ENCODE measurements around the gene PTPRU. TPM values are rescaled to one million over a fixed set of nuclear protein-coding genes. Genes with fewer than 3 reads are reported as not detected.
A peak's percentile ranks its signal among the peaks of the same experiment; 100 is the strongest.
"Not testable (repeated sequence)": the region's sequence is repeated elsewhere in the genome, so short reads cannot be mapped to it uniquely, and the experiment has no call there.

Gene PTPRU
- total RNA-seq, 2 donors from 2014 or later = 28.7 to 47.8 TPM

GRCh38 chr1:29230204-29230552 lies 6.1 kb upstream of the PTPRU start:
- TF ChIP-seq CTCF (IDR thresholded peaks at IDR 0.05) = no peak

GRCh38 chr1:29230553-29231378 lies 5.6 kb upstream of the PTPRU start, which contains the start of gene MECR:
MECR (minus strand) TSS chr1:29230934; CDS start chr1:29230906, 28 bp downstream.
- Histone ChIP-seq H3K4me1 (ENCODE audit: control insufficient read depth in 1 of 2, low read depth in 2 of 2) (peaks cover 7 to 19% of the 10 kb centered on the region in 2 donors), H3K36me3 (no peaks in the 10 kb centered on the region), H3K27ac (peak within 1 kb of the TSS; percentile 48 to 53), H3K4me3 (peak within 1 kb of the TSS; percentile 78), H3K9me3 (no peaks in the 10 kb centered on the region), H3K27me3 (replicated peaks; ENCODE audit: insufficient read depth) (no peaks in the 10 kb centered on the region)
- no peak for TF ChIP-seq CTCF (IDR thresholded peaks at IDR 0.05)
- ATAC-seq (ENCODE audit: insufficient number of reproducible peaks, low FRiP score, low read depth) = peak; percentile 80
- peak; percentile 70 for DNase-seq (ENCODE audit: low spot score)

More at GRCh38 chr1:29230204-29230552, 6.1 kb upstream of the PTPRU start:
- Histone ChIP-seq H3K36me3 (peaks cover 2% of the 10 kb centered on the region), H3K9me3 (no peaks in the 10 kb centered on the region), H3K27ac (peak overlapping the region; percentile 48 to 53), H3K4me1 (ENCODE audit: control insufficient read depth in 1 of 2, low read depth in 2 of 2) (peaks cover 7 to 19% of the 10 kb centered on the region in 2 donors), H3K4me3 (peak overlapping the region; percentile 78), H3K27me3 (replicated peaks; ENCODE audit: insufficient read depth) (no peaks in the 10 kb centered on the region)
- ATAC-seq (ENCODE audit: insufficient number of reproducible peaks, low FRiP score, low read depth) (no peak), DNase-seq (ENCODE audit: low spot score) (no peak)

GRCh38 chr1:29232387-29232786 lies 3.9 kb upstream of the PTPRU start:
- TF ChIP-seq CTCF (IDR thresholded peaks at IDR 0.05) = no peak
- Histone ChIP-seq H3K9me3 (no peaks in the 10 kb centered on the region), H3K36me3 (no peaks in the 10 kb centered on the region), H3K27ac (no peak overlapping the region), H3K4me3 (no peak overlapping the region), H3K27me3 (replicated peaks; ENCODE audit: insufficient read depth) (no peaks in the 10 kb centered on the region), H3K4me1 (ENCODE audit: control insufficient read depth in 1 of 2, low read depth in 2 of 2) (peaks cover 10 to 19% of the 10 kb centered on the region in 2 donors)
- ATAC-seq (ENCODE audit: insufficient number of reproducible peaks, low FRiP score, low read depth) (no peak), DNase-seq (ENCODE audit: low spot score) (no peak)

- DNase-seq (ENCODE audit: low spot score) = no peak
- no peak overlapping the region for H3K4me3 ChIP-seq
- H3K27me3 ChIP-seq (replicated peaks; ENCODE audit: insufficient read depth) = no peaks in the 10 kb centered on the region
- no peak overlapping the region for H3K27ac ChIP-seq
- peaks cover 10 to 28% of the 10 kb centered on the region in 2 donors for H3K4me1 ChIP-seq (ENCODE audit: control insufficient read depth in 1 of 2, low read depth in 2 of 2)
- no peak for ATAC-seq (ENCODE audit: insufficient number of reproducible peaks, low FRiP score, low read depth)
- no peak for TF ChIP-seq CTCF (IDR thresholded peaks at IDR 0.05)
- H3K9me3 ChIP-seq = no peaks in the 10 kb centered on the region
- no peaks in the 10 kb centered on the region for H3K36me3 ChIP-seq
These were observed 2.6 kb upstream of the PTPRU start for GRCh38 chr1:29233693-29234092.

- Histone ChIP-seq H3K4me3 (no peak overlapping the region), H3K27me3 (replicated peaks; ENCODE audit: insufficient read depth) (no peaks in the 10 kb centered on the region), H3K9me3 (no peaks in the 10 kb centered on the region), H3K36me3 (no peaks in the 10 kb centered on the region), H3K4me1 (ENCODE audit: control insufficient read depth in 1 of 2, low read depth in 2 of 2) (peaks cover 10 to 25% of the 10 kb centered on the region in 2 donors), H3K27ac (no peak overlapping the region)
- DNase-seq (ENCODE audit: low spot score) (no peak), ATAC-seq (ENCODE audit: insufficient number of reproducible peaks, low FRiP score, low read depth) (no peak)
- no peak for TF ChIP-seq CTCF (IDR thresholded peaks at IDR 0.05)
These were observed 1.9 kb upstream of the PTPRU start for GRCh38 chr1:29234471-29234870.

GRCh38 chr1:29234881-29235280 lies 1.4 kb upstream of the PTPRU start:
- H3K4me1 ChIP-seq (ENCODE audit: control insufficient read depth in 1 of 2, low read depth in 2 of 2) = peaks cover 8 to 21% of the 10 kb centered on the region in 2 donors
- not testable (repeated sequence) for H3K27ac ChIP-seq; ATAC-seq (ENCODE audit: insufficient number of reproducible peaks, low FRiP score, low read depth); H3K36me3 ChIP-seq; H3K9me3 ChIP-seq; H3K27me3 ChIP-seq (replicated peaks; ENCODE audit: insufficient read depth); H3K4me3 ChIP-seq; DNase-seq (ENCODE audit: low spot score)

Data from thoracic aorta (tissue), 2 donors.